GM19452 (cell line): ENCODE data around the gene KCNQ1.

ENCODE experiments used
- ATAC-seq: cut with Tn5 transposase; IDR thresholded peaks from one replicate; pipeline ENCODE4 v1.9.1; 2021; ENCODE audit not compliant: unreplicated experiment

Gene KCNQ1

DNA sequence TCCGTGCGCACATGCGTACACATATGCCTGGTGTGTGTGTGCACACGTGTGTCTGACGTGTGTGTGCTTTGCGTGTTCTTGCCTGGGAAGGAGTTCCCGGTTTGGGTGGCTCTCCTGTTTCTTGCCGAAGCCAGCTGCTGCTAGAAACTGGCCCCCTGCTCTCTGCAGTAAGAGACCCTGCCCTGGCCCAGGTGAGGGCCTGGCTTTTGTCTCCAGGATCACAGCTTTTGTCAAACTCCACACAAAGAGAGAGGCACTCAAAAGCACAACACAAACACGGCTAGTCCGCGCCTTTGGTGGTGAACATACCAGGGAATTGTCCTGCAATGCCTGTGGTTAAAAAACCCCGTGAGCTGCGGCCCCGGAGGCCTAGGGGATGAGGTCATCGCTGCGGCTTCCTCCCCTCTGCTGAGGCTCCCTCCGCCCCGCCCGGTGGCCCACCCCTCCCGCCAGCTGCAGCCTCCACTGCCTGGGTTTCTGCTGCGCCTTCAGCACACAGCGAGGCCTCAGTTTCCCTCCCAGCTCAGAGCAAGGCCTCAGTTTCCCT is 88.9 kb downstream of the KCNQ1 start:
- ATAC-seq = no peak

DNA sequence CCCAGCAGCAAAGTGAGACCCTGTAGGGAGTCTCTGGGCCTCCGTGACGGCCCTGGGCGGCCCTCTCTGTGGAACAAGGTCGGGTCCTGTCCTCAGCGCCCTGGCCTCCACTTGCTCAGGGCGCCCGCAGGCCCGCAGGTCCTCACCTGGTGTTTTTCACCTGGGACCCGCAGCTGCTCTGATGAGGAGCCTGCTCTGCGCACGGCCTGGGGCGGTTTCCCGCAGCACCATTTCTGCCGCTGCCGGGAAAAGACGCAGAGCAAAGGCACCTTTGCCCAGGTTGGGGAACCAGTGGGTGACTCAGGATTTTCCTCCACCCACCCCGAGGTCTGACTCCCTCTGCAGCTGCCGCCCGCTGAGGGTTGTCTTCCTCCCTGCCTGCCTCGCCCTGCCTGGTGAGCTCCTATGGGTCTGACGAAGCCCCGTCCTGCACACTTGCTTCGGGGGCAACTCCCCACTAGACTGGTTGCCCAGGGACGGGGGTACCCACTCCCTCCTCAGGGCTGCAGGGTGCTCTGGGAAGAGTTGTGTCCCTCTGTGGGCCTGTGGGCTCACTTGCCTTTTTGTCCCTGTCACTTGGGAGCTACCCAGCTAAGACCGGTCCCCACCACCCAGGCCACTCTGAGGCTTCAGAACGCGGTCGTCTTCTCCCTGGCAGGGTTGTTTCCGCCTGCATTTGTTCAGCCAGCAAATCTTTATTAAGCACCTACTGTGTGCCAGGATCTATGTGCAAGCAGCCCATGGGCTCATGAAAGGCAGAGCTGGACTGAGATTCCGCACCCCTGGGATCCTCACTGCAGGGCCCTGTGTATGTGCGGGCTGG is 89.5 kb downstream of the KCNQ1 start:
- no peak for ATAC-seq

DNA sequence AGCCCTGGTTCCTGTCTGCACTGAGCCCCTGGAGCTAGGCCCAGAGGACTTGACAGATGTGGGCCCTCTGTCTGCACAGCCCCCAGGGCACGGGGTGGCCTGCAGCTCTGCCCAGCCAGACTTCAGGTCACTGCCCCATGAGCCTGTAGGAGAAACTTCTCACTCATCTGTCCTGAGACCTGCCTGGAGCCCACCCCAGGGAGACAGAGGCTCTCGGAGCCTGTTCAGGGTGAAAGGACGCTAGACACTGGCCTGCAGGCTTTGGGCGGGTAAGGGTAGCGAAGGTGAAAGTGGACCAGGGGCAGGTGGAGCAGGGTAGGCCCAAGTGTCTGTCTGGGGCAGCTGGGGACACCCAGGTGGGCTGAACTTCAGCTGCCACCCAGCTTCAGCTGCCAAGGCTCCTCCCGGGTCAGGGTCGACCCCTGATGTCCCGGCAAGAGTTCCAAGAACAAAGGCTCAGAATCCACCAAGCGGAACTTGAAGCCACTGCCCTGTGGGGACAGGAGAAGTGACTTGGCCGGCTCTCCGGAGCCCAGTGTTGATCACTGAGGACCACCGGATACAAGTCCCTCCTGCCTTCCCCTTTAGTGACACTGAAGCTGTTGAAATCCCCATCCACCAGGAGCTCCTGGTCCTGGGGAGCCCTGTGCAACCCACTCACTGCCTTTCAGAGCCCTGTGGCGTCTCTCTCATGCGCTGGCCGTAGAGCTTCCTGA is 90.3 kb downstream of the KCNQ1 start:
- no peak for ATAC-seq

DNA sequence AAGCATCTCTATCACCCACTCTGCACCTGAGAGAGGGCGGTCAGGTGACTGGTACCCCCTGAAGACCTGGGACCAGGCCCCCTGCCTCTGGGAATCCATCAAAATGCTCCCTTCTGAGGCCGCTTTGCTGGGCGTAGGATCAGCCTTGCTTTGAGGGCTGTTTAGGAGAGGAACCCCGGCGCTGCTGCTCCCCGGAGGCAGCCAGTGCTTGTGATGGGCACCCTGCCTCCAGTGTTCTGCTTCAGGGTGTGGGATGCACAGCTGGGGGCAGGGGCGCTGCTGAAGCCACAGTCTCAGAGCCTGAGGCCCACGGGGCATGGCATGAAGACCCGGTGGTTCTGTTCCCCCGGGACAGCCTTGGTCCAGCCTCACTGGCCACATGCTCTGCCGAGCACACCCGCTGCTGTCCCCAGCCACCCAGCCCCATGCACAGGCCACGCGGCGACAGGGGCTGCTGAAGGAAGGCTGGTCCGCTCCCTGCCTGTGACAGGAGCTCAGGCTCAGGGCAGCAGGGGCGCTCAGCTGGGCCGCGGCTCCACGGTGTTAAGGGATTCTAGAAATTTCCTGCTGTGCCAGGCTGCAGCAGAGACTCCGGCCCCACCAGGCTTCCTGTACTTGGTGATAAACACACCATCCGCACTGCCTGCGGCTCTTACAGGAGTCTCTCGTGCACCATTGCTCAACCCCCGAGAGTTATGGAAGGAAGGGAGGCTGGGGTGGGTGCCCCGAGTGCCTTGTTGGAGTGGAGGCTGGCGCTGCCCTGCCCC is 91.0 kb downstream of the KCNQ1 start:
- no peak for ATAC-seq

DNA sequence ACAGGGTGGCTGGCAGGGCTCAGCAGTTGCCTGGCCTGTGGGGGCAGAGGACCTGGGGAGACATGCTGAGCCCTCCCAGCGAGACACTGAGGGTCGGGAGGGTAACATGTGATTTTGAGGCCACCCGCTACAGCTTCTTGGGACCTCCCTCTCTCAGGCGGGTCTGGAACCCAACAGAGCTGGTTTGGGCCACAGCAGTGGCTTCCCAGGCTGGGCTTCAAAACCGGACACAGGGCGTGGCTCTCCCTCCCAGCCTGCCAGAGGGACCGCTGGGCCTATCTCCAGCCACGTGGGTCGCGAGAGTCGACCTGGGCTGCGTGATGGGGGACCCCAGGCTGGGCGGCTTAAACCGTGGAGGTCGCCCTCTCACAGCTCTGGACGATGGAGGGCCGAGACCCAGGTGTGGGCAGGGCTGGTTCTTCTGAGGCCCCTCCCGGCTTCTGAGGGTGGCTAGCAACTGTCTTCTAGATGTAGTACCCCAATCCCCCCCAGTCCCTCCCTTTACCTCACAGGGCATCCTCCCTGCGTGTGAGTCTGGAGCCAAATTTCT is 91.7 kb downstream of the KCNQ1 start:
- ATAC-seq = no peak

DNA sequence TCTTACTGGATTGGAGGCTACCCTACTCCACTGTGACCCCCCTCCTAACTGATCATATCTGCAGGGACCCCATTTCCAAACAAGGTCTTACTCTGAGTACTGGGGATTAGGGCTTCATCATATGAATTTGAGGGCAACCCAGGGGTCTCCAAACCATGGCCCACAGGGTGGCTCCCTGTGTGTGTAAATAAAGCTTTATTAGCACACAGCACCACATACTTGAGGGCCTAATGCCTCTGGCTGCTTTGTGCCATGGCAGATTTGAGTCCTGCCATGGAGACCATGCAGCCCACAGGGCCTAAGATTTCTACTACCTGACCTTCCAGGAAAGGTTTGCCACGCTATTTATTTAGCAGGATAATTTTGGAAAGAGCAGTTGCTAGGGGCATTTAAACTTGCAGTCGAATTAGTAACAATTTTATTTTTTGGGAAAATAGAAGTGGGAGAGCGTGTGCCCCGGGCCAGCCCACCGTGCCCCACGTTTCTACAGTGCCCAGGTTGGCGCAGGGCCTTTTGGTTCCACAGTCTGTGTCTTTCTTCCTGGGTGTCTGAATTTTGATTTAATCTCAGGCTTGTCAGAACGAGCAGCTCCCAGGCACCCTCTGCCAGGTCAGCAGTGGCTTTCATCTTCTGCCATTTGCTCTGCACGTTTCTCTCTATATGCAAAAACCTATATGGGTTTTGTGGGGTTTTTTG is 92.3 kb downstream of the KCNQ1 start:
- no peak for ATAC-seq

DNA sequence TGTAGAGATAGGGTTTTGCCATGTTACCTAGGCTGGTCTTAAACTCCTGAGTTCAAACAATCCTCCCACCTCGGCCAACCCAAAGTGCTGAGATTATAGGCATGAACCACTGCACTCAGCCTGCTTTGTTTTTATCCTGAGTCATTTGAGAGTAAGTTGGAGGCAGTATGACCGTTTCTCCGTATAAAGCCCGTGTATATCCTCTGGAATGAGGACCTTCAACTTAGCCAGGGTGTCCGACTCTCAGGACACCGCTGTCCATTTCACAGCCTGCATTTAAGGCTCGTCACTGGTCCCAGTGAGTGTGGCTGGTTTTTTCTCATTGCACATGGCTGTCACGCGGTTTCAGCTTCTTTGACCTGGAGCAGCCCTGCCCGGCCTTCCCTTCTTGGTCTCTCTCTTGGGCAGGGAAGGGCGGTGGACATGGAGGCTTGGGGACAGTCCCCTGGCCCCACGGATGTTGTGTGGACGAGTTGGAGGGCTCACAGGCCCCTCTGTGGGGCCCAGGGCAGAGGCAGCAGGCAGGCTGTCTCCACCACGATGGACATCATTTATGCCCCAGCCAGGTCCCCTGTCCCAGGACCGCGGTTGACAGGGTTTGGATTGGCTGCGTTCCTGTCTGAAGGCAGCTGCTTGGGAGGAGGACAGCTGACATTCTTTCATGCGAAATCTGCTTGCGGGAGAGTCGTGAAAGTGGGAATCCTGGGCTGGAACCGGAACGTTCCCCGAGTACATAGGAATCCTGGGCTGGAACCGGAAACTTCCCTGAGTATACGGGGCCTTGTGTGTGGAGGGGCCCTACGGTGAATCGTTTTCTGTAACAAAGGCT is 93.3 kb downstream of the KCNQ1 start:
- ATAC-seq = no peak

DNA sequence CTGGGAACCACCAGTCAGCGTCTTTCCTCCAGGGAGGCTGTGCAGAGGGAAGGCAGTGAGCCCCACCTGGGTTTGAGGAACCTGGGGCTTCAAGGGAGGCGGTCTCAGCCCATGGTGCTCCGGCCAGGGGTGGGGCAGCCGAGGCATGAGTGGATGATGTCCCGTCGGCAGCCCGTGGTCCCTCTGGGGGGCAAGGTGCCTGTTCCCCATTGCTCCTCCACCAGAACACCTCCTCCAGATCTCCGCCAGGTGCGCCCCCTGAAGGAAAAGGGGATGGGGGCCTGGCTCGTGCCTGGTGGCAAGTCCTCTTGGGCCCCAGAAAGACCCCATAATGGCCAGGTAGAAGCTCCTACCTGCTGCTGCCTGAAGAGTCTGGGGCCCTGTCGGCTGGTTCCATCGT is 94.1 kb downstream of the KCNQ1 start:
- ATAC-seq = no peak

DNA sequence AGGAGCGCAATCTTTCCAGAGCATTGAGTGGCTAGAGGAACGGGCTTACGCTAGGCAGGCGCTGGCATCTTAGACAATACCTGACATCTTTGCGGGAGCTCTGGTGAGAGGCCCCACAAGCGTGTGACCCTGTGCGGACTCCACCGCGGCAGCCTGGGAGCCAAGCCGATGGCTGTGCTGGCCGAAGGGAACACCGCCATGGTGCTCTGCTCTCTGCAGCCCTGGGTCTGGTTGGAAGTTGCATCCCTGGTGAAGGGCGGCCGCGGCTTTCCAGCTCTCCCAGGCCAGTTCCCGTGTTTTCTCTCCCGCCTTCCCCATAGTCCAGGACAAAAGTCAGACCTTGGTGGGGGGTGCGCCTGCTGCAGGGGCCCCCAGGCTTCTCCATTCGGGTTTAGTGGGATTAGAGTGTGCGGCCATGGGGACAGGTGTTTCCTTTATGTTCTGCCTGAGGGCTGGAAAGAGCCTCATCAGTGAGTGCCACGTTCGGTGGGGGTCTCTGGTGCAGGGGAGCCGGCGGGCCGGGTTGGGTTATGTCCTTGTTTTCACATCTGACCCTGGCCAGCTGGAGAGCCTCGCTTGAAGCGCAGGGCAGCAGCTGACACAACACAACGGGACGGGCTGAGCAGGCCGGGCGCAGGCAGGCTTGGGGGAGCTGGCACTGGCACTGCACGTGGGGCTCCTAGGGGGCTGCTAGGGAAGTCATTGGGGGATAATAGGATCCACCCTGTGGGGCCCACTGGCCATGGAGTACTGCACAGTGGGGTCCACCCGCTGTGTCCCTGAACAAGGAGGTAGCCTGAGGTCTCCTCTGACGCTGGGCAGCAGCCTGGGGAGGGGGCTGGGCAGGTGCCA is 94.8 kb downstream of the KCNQ1 start:
- ATAC-seq = no peak

DNA sequence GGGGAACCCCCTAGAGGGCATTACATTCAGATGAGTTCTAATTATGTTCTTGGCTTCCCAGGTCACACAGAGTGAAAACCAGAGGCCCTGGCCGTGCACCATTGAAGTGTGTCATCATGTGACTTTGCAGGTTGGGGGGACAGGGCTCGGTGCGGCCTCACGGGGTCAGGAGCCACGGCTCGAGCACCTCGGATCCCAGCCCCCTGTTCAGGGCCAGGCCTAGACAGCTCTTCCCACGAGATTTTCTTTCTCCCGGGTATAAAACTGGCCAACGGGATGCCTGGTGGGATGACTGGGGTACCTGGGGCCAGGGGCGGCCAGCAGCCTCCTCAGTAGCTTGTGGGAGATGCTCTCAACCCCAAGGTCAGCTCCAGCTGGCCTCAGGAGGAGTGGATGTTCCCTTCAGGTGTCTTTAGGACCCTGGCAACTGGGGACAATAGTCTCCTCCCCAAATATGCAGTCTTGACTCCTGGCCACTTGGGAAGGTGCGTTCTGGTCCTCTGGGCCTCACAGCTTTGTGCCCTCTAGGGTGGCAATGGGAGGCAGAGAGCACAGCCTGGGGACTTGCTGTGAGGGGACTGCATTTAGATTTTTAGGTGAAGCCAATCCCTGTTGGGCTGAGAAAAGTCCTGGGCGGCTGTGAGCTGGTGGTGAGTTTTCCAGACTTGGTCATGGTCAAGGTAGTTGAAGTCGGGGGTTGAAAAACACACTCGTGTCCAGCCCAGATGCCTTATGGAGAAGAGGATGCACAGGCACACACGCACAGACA is 95.6 kb downstream of the KCNQ1 start:
- ATAC-seq = no peak

DNA sequence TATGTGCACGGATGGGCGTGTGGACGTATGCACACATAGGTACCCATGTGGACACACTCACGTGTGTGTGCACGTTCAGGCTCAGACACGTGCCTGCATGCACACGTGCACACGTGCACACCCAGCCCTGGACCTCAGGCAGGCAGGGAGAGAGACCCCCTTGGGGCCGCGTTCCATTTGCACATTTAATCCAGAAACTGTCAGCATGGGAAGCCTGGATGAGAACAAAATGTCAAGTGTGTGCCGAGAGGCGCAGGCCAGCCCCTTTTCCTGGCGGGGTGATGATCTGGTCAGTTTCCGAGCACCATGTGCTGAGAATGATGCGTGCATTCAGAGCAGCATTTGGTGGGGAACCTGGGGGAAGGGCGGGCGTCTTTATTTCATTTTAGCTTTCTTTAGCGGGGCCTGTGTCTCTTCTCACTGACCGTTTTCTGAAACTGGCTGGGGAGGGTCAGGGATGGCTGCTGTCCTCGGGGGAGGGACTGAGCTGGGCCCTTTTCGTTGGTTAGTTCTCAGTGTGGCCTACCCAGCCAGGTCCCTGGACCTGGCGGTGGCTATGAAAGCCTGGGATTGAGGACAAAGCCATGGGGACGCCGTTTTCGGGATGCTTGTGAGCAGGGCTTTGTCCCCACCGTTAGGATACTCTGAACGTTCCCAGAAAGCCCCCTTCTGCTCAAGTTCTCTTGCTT is 96.3 kb downstream of the KCNQ1 start:
- ATAC-seq = no peak

DNA sequence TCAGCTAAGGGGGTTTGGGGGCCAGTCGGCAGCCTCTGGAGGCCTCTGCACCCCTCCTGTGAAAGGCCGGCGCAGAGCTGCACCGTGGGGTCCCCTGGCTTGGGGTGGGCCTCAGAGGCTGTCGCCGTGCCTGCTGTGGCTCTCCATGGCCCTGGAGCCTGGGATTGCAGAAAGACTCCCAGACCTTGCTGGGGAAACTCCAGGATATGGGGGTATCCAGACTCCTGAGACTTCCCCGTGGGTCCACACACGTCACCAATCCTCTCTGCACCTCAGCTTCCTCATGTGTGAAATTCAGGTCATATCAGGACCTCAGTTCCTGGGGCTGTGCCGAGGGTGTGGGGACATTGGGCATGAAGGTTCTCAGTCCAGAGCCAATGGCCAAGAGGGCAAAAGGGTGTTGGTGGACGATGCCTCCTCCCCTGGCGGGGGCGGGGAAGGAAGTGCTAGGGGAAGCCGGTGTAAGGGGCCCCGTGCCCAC is 97.1 kb downstream of the KCNQ1 start:
- ATAC-seq = no peak

DNA sequence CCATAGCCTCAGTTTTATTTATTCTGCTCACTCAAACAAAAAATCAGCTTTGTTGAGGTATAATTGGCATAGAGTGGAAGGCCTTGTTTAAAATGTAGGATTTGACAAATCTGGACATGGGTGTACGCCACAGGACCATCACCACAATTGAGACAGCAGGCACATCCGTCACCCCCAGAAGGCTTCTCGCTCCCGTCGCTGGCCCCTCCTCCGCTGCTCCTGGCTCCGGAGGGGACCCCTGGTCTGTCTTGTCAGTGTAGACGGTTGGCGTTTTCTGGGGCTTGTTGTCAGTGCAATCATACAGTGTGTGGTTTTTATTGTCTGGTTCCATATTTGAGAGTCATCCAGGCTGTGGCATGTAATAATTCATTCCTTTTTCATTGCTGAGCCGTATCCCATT is 97.6 kb downstream of the KCNQ1 start:
- no peak for ATAC-seq

DNA sequence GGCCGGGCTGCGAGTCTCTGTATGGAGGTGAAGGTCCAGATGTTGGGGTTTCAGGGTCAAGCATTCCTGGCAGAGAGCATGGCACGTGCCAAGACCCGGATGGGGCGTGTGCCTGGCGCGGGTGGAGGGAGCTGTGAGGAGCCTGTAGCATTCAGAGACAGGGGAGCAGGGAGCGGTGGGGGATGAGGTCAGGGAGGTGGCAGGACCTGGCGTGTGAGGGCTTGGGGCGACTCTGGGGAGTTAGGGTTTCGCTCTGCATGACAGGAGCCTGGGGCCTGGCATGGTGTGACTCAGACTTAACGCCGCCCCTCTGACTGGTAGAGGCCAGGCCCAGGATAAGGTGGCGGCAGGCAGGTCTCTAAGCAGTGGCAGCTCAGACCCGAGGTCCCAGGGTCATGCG is 103.0 kb downstream of the KCNQ1 start:
- ATAC-seq = no peak

DNA sequence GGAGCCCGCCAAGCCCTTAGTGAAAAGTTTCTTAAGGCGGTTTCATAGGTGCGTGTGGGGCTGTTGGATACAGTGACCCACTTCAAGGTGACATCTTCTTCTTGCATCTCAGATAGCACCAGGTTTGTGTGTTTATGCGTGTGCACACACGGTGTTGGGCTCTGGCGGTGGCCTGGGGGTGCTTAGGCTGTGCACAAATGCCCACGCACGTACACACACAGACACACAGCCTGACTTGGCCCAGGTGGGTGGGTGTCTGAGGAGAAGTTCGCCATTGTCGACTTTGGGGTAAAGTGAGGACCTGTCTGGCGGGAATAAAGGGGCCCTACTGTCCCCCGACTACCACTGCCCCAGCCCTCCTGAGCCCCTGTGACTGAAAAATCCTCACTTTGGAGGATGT is 103.8 kb downstream of the KCNQ1 start:
- no peak for ATAC-seq

DNA sequence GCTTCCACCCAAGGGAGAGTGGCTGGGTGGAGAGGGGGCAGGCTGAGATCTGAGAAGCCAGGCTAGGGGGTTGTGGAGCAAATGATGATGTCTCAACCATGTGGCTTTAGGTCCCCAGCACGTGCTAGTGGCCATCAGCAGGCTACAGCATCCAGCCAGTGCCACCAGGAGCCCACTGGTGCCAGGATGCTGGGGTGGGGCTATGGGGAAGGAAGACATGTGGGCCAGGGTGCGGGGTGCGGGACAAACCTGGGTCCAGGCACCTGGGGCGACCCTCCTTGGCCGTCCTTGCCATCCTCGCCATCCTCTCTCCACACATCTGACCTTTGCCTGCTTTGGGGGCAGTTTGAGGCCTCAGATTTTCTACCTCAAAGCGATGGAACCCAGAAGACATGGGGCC is 104.3 kb downstream of the KCNQ1 start:
- ATAC-seq = no peak

DNA sequence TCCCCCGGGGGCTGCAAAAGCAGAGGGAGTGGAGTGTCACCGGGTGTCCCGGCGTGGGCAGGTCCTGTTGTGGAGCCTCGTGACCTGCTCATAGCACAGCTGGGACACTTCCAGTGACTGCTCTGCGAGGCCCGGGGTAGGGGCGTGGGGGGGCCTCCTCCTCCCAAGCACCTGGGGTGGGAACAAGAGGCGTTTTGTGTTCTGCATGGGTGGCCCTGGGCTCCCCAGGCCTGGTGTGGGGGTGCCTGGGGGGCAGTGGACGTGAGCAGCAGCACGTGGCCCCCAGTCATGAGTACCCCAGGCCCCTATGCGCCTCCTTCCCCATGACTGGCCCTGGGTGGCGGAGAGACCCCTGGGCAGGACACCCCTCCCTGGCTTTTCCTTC is 104.7 kb downstream of the KCNQ1 start:
- ATAC-seq = no peak
